SH-SY5Y (cell line): ENCODE measurements around the gene PCSK2.

Experiments
- GATA2 ChIP-seq: IDR thresholded peaks from 2 replicates; pipeline ENCODE4 v1.6.1; 2011; ENCODE audit warnings: mild to moderate bottlenecking, low read depth, low read length
- GATA3 ChIP-seq: IDR thresholded peaks from 2 replicates; pipeline ENCODE4 v1.6.1; 2011; ENCODE audit warnings: low read depth, mild to moderate bottlenecking, low read length, moderate library complexity

DNA sequence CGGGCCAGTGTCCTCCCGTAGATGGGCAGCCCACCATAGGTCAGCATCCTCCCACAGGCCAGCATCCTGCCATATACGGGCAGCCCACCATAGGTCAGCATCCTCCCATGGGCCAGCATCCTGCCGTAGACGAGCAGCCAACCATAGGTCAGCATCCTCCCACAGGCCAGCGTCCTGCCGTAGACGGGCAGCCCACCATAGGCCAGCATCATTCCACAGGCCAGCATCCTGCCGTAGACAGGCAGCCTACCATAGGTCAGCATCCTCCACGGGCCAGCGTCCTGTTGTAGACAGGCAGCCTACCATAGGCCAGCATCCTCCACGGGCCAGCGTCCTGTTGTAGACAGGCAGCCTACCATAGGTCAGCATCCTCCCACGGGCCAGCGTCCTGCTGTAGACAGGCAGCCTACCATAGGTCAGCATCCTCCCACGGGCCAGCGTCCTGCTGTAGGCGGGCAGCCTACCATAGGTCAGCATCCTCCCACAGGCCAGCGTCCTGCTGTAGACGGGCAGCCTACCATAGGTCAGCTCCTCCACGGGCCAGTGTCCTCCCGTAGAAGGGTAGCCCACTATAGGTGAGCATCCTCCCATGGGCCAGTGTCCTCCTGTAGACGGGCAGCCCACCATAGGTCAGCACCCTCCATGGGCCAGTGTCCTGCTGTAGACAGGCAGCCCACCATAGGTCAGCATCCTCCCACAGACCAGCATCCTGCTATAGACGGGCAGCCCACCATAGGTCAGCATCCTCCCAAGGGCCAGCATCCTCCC, 241.4 kb downstream of the PCSK2 start:
- TF ChIP-seq GATA2, result no peak
- no peak for TF ChIP-seq GATA3
